Activated CD8-positive, alpha-beta memory T cell treated with anti-CD3 and anti-CD28 coated beads for 36 hours (primary cell): ENCODE measurements around the gene RAD9A. TPM values are rescaled to one million over a fixed set of nuclear protein-coding genes. Genes with fewer than 3 reads are reported as not detected.

ENCODE experiments used
- CTCF ChIA-PET: fragments of 350-600 bp; sonication (Branson Sonifier 250); formaldehyde crosslinking; loops from one replicate; lab custom pipeline; 2021; ENCODE audit warnings: antibody characterized with exemption; lab: Charles Lee
- POLR2A ChIA-PET: fragments of 350-600 bp; sonication (Branson Sonifier 250); formaldehyde crosslinking; loops from one replicate; lab custom pipeline; 2021; ENCODE audit warnings: antibody characterized with exemption; lab: Charles Lee
- total RNA-seq, 2 experiments: library from RNA; stranded (reverse); gene quantifications; one replicate each; pipeline ENCODE4 v1.2.3, GENCODE V29; 2021

The RAD9A gene
- total RNA-seq, 2 experiments from 2014 or later: 35.2 to 37.4 TPM

DNA sequence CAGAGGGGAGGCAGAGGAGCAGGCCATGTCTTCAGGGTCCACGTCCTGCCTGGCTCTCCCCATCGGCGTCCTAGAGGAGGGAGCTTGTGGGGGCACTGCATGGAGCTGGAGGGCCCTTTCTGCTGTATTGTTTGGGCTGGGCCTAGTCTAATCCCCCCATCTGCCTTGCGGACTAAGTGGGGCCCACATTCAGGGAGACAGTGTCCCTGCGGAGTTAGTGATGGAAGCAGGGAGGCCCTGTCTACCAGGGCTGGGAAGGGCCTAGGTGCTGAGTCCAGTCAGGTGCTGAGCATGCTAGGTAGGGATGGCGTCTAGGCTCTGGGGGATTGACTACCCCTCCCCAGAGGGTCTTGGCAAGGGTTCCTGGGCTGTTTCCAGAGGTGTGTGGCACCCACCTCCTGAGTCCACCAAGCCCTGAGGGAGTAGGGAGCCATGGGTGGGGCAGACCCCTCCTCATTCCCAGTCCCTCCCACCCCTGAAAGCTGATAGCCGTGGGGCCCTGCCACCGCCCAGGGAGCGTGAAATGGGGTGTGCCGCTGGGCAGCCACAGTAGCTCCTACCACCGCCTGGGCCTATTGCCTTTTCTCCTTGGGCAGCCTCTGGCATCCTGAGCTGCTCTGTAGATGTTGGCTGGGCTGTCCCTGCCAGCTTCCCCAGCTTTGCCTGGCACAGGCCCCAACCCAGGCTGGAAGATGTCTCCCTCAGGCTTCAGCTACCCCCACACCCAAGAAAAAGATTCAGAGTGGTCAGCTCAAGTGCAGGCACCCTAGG lies 36.6 kb upstream of the RAD9A start:
- POLR2A ChIA-PET: interaction anchor here (0.7 to 2.8 kb wide), 3 partner anchors 18 to 427 kb away, joined by 3 to 12 read pairs (median 4); partner anchors contain the start of gene CLCF1
- CTCF ChIA-PET: interaction anchor here (0.6 to 20.0 kb wide), 7 partner anchors 10 to 92 kb away, joined by 3 to 601 read pairs (median 4); partner anchors contain the start of genes CLCF1, GRK2, PPP1CA and RAD9A

DNA sequence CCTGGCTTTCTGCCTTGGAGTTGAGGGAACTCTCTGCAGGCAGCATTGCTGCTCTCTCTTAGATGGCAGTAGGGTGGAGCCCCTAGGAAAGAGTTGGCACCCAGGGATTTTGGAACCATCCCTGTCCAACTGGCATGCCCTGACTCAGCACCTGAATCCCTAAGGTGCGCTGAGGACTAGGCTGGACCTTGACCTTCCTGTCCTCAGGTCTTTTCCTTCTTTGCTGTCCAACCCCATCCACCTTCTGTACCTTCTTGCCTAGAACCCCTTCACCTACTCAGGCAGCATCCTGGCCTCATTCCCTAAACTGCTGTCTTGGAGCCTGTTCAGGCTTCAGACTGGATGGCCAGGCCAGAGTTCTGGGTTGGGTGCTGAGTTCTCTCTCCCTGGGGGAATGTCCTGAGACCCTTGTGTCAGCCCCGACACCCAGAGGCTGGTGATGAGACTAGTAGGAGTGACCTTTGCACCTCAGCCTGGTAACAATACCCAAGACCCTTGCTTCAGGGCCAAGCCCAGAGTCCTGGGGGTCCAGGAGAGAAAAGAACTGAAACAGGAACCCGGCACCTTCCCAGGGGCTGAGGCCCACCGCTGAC lies 35.9 kb upstream of the RAD9A start:
- CTCF ChIA-PET: interaction anchor here (0.6 to 20.0 kb wide), 14 partner anchors 8 to 137 kb away, joined by 3 to 601 read pairs (median 4); partner anchors contain the start of genes CLCF1, PPP1CA and RAD9A
- POLR2A ChIA-PET: interaction anchor here (0.6 to 1.8 kb wide), 5 partner anchors 9 to 426 kb away, joined by 3 to 4 read pairs (median 3); partner anchors contain the start of genes CLCF1 and RAD9A

- CTCF ChIA-PET: interaction anchor here (0.6 to 20.0 kb wide), 13 partner anchors 9 to 136 kb away, joined by 3 to 601 read pairs (median 4); partner anchors contain the start of genes CLCF1, PPP1CA and RAD9A
- POLR2A ChIA-PET: interaction anchor here (0.6 to 1.8 kb wide), 4 partner anchors 8 to 35 kb away, joined by 3 to 4 read pairs (median 3); partner anchors contain the start of genes CLCF1 and RAD9A
These were observed 35.4 kb upstream of the RAD9A start for GRCh38 chr11:67356387-67356863.

- ChIA-PET CTCF (interaction anchor here (0.6 to 20.0 kb wide), 15 partner anchors 9 to 956 kb away, joined by 3 to 601 read pairs (median 4); partner anchors contain the start of genes CLCF1, PPP1CA and RAD9A), POLR2A (interaction anchor here (0.6 to 1.0 kb wide), 3 partner anchors 8 to 35 kb away, joined by 3 read pairs; partner anchors contain the start of genes CLCF1 and RAD9A)
These were observed 34.8 kb upstream of the RAD9A start for GRCh38 chr11:67356864-67357561.

- ChIA-PET CTCF (interaction anchor here (2.2 to 20.0 kb wide), 3 partner anchors 11 to 47 kb away, joined by 5 to 601 read pairs (median 7); partner anchors contain the start of gene CLCF1), POLR2A (no interaction called here)
These were observed 33.7 kb upstream of the RAD9A start for GRCh38 chr11:67357831-67358670.

DNA sequence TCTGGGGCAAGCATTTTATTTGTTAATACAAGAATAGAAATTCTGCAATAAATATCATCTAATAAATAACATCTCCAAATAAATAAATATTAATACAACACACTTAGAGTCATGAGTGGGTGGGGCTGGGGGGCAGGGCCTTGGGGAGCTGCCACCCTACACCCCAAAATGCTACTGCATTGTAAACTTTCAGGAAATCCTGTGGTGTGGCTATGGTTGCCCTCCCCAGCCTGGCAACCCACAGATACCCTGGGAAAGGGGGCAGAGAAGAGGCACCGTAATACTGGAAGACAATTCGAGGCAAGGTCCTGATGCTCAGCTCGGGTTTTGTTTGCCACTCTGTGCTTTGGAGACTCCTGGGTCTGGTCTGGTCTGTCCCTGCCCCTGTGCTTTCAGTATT lies 27.6 kb upstream of the RAD9A start:
- ChIA-PET POLR2A (interaction anchor here (0.5 to 0.9 kb wide), 2 partner anchors 8 to 9 kb away, joined by 3 to 13 read pairs; partner anchors contain the start of gene CLCF1), CTCF (interaction anchor here (1.3 to 20.0 kb wide), 2 partner anchors 13 to 14 kb away, joined by 4 to 601 read pairs; partner anchors contain the start of gene CLCF1)

DNA sequence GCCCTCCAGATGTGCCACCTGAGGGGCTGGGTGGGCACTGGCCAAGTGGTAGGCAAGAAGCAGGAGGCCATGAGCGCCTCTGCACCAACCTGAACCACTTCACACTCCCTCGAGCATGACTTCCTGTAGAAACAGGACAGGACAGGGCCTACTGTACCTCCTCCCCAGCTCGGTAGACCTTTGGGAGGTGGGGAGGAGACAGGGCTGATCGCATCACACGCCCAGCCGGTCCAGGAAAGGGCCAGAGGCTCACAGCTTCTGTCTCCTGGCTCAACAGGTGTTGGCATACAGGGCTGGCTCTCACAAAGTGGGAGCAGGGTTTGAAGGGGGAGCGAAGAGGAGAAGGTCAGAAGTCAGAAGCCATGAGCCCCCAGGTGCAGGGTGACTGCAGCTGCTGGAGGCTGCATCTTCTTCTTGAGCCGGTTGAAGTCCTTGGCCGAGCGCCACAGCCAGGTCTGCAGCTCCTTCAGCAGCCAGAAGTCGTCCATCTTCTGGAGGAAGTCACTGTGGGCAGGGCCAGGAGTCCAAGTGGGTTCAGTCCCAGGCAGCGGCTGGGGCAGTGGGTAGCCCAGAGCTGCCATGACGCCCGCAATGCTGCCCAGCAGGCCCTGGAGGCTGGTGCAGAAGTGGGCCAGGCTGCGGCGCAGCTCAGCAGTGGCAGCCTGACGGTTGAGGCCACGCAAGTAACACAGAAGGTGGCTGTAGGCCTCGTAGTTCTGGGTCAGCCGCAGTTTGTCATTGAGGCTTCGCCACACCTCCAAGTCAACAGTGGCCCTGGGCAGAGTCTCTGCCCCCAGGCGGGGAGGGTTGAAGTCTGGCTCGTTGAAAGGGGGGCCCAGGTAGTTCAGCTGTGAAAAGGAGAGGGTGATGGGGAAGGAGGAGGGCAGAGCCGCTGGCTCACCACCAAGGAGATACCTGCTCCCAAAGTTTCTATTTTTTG lies 26.7 kb upstream of the RAD9A start:
- POLR2A ChIA-PET: interaction anchor here (0.5 to 0.9 kb wide), 3 partner anchors 8 to 23 kb away, joined by 3 to 13 read pairs (median 5); partner anchors contain the start of gene CLCF1
- CTCF ChIA-PET: interaction anchor here (1.3 to 20.0 kb wide), 3 partner anchors 8 to 13 kb away, joined by 5 to 601 read pairs (median 10); partner anchors contain the start of gene CLCF1

DNA sequence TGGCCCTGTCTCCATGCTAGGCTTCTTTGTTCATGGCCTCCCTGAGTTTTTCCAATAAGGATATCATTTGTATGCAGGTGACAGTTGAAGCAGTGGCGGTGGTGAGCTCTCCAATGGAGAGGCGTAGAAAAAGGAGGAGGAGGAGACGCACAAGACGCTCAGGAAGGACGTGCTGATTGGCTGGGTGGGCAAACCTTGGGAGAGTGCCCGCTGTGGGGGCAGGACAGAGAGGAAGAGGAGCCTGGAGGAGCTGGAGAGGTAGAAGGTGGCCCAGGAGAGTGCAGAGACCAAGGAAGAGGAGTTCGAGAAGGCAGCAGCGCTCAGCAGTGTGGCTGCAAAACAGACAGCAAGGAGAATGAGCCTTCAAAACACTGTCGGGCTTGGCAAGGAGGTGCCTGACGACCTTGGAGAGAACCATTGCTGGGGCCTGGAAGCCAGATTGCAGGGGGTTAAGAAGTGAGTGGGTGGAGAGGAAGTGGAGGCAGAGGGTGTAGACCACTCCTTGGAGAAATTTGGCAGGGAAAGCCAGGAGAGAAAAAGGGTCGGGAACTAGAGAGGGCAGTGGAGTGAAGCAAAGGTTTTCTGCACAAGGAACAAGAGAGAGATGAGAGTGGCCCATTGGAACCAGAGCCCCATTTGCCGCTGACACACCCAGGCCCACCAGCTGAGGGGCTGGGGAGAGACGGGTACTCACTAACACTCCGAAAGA lies 25.9 kb upstream of the RAD9A start:
- ChIA-PET POLR2A (no interaction called here), CTCF (interaction anchor here (1.3 to 20.0 kb wide), 3 partner anchors 9 to 14 kb away, joined by 5 to 601 read pairs (median 10); partner anchors contain the start of gene CLCF1)

DNA sequence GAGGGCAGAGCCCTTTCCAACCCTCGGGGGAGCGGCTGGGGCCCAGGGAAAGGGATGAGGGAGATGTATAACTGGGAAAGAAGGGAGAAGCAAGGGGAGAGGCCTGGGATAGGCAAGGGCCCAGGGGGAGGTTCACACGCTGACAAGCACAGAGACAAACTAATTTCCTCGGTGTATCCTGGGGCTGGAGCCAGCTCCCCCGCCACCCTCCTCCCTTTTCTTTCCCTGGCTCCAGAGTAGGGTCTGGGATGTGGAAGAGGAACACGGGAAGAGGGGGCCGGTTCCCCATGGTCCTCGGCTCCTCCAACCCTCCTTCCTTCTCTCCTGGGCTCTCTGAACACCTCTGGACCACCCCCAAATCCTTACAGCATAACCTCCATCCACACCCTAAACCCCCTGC lies 25.2 kb upstream of the RAD9A start:
- CTCF ChIA-PET: interaction anchor here (2.1 to 20.0 kb wide), 2 partner anchors 10 to 12 kb away, joined by 10 to 601 read pairs; partner anchors contain the start of gene CLCF1
- POLR2A ChIA-PET: no interaction called here

- ChIA-PET POLR2A (interaction anchor here (1.1 kb wide), 1 partner anchor 13 kb away, joined by 3 read pairs; no protein-coding TSS in a partner anchor), CTCF (interaction anchor here (0.8 to 20.0 kb wide), 3 partner anchors 10 to 16 kb away, joined by 3 to 601 read pairs (median 3); partner anchors contain the start of gene CLCF1)
These were observed 24.6 kb upstream of the RAD9A start for GRCh38 chr11:67366961-67367760.

DNA sequence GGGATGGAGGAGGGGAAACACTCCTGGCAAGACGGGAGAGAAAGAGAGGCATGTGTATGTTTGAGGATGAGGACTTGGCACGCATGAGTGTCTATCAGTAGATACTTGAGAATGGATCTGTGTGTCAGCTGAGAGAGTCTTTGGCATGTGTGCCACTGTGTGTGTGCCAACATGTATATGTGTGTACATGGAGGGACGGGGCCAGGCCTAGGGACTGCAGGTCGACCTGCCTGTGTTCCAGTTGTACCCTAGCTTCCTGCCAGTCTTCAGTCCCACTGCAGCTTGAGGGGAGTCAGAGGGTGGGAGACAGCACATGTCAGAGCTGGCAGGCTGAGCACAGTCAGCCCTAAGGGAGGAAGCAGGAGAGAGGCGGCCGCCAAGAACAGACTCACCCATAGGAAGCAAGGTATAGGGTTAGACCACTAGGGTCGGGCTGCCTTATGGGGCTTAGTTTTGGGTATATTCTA lies 24.0 kb upstream of the RAD9A start:
- ChIA-PET CTCF (interaction anchor here (0.8 to 20.0 kb wide), 4 partner anchors 10 to 67 kb away, joined by 3 to 601 read pairs (median 4); partner anchors contain the start of gene CLCF1), POLR2A (interaction anchor here (1.1 kb wide), 1 partner anchor 14 kb away, joined by 3 read pairs; no protein-coding TSS in a partner anchor)

GRCh38 chr11:67368621-67369020 lies 23.2 kb upstream of the RAD9A start:
- CTCF ChIA-PET: interaction anchor here (1.1 to 19.8 kb wide), 4 partner anchors 9 to 66 kb away, joined by 3 to 601 read pairs (median 34); partner anchors contain the start of gene POLD4
- POLR2A ChIA-PET: interaction anchor here (0.6 to 0.7 kb wide), 3 partner anchors 9 to 466 kb away, joined by 4 to 10 read pairs (median 7); no protein-coding TSS in a partner anchor

DNA sequence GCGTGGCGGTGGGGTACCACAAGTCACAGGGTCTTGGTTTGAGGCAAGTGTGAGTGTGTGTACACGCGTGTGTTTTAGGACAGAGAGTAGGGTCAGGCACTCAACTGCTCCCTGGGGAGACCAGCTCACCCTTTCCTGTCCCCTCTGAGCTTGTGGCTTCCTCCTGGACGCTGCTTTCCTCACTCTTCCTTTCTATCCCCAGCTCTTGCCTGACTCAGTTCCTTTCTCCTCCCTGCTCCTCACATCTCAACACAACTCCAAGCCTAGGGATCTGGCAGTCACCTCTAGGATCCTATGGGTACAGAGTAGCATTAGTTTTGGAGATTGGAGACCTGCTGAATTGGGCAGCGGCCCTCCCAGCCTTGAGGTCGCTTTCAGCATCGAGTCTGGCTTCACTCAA lies 22.5 kb upstream of the RAD9A start:
- ChIA-PET POLR2A (no interaction called here), CTCF (interaction anchor here (1.0 to 19.8 kb wide), 4 partner anchors 8 to 201 kb away, joined by 3 to 601 read pairs (median 32); partner anchors contain the start of gene POLD4)

- CTCF ChIA-PET: interaction anchor here (0.6 to 19.8 kb wide), 5 partner anchors 7 to 549 kb away, joined by 3 to 601 read pairs (median 3); partner anchors contain the start of gene POLD4
- POLR2A ChIA-PET: no interaction called here
These were observed 21.9 kb upstream of the RAD9A start for GRCh38 chr11:67369801-67370284.
